SJCRH30 (cell line): ENCODE results near the gene DNAJC4. TPM values are rescaled to one million over a fixed set of nuclear protein-coding genes. Genes with fewer than 3 reads are reported as not detected.
A peak's percentile ranks its signal among the peaks of the same experiment; 100 is the strongest.

ENCODE experiments used
- DNase-seq, 2 experiments: peaks; one replicate each; pipeline ENCODE4 v3.0.0-alpha.2; 2015 to 2020
- H3K27ac ChIP-seq: fragments of 250-450 bp; sonication (Bioruptor Pico); 2 replicates; pipeline ENCODE4 v1.5.1; 2020; ENCODE audit warnings: mild to moderate bottlenecking, moderate library complexity
- H3K27me3 ChIP-seq: fragments of 250-450 bp; sonication (Bioruptor Pico); 2 replicates; pipeline ENCODE4 v1.5.1; 2020; ENCODE audit warnings: mild to moderate bottlenecking, moderate library complexity
- H3K36me3 ChIP-seq: fragments of 250-450 bp; sonication (Bioruptor Pico); 2 replicates; pipeline ENCODE4 v1.5.1; 2020; ENCODE audit warnings: mild to moderate bottlenecking, moderate library complexity
- H3K4me1 ChIP-seq: fragments of 250-450 bp; sonication (Bioruptor Pico); 2 replicates; pipeline ENCODE4 v1.5.1; 2020; ENCODE audit warnings: mild to moderate bottlenecking, moderate library complexity
- H3K4me3 ChIP-seq: fragments of 250-450 bp; sonication (Bioruptor Pico); 2 replicates; pipeline ENCODE4 v1.5.1; 2020; ENCODE audit warnings: mild to moderate bottlenecking, moderate library complexity
- H3K9me3 ChIP-seq: fragments of 250-450 bp; sonication (Bioruptor Pico); replicated peaks from 2 replicates; pipeline ENCODE4 v1.5.1; 2020; ENCODE audit warnings: mild to moderate bottlenecking, moderate library complexity
- total RNA-seq: library from RNA; depleted of rRNA; stranded (reverse); fragments of >200 nt; shearing (Covaris generic); gene quantifications from 2 replicates; pipeline ENCODE4 v1.2.3, GENCODE V29; 2014

The DNAJC4 gene
- total RNA-seq, 1 experiment from 2014 or later, result 5.3 TPM

GRCh38 chr11:64204080-64204440, 26.3 kb upstream of the DNAJC4 start:
- Histone ChIP-seq H3K9me3 (no peaks in the 10 kb centered on the region), H3K36me3 (peaks cover 62% of the 10 kb centered on the region), H3K4me3 (no peak overlapping the region), H3K27me3 (no peaks in the 10 kb centered on the region), H3K4me1 (peaks cover 47% of the 10 kb centered on the region), H3K27ac (no peak overlapping the region)
- DNase-seq, result no peak

GRCh38 chr11:64204464-64204989, 25.8 kb upstream of the DNAJC4 start:
- Histone ChIP-seq H3K27ac (0 out of 2 replicates have a peak overlapping the region, but pooled peaks have one; percentile 17), H3K27me3 (no peaks in the 10 kb centered on the region), H3K36me3 (peaks cover 62% of the 10 kb centered on the region), H3K4me3 (no peak overlapping the region), H3K9me3 (no peaks in the 10 kb centered on the region), H3K4me1 (peaks cover 47% of the 10 kb centered on the region)
- DNase-seq, result peak; percentile 94 to 98

GRCh38 chr11:64206457-64207255, 23.7 kb upstream of the DNAJC4 start, which contains the start of gene FERMT3:
TSS of gene FERMT3 (plus strand) at chr11:64206721. CDS start at chr11:64207365, 644 bp downstream.
- H3K36me3 ChIP-seq, result peaks cover 43% of the 10 kb centered on the region
- DNase-seq, result peak in 1 of 2 experiments; percentile 20
- H3K27me3 ChIP-seq, result no peaks in the 10 kb centered on the region
- no peaks in the 10 kb centered on the region for H3K9me3 ChIP-seq
- H3K4me3 ChIP-seq, result peak within 1 kb of the TSS; percentile 33
- H3K4me1 ChIP-seq, result peaks cover 47% of the 10 kb centered on the region
- H3K27ac ChIP-seq, result peak within 1 kb of the TSS; percentile 94

- peak overlapping the region; percentile 94 for H3K27ac ChIP-seq
- DNase-seq, result peak; percentile 92 to 94
- peak overlapping the region; percentile 33 for H3K4me3 ChIP-seq
- H3K36me3 ChIP-seq, result peaks cover 36% of the 10 kb centered on the region
- no peaks in the 10 kb centered on the region for H3K27me3 ChIP-seq
- H3K9me3 ChIP-seq, result no peaks in the 10 kb centered on the region
- peaks cover 47% of the 10 kb centered on the region for H3K4me1 ChIP-seq
Observed at GRCh38 chr11:64207256-64208085, 22.9 kb upstream of the DNAJC4 start.

- no peaks in the 10 kb centered on the region for H3K27me3 ChIP-seq
- H3K4me1 ChIP-seq, result peaks cover 47% of the 10 kb centered on the region
- H3K27ac ChIP-seq, result peak overlapping the region; percentile 94
- H3K36me3 ChIP-seq, result peaks cover 28% of the 10 kb centered on the region
- no peak for DNase-seq
- H3K9me3 ChIP-seq, result no peaks in the 10 kb centered on the region
- H3K4me3 ChIP-seq, result no peak overlapping the region
Observed at GRCh38 chr11:64208086-64208795, 22.1 kb upstream of the DNAJC4 start.

- Histone ChIP-seq H3K4me3 (no peak overlapping the region), H3K4me1 (peaks cover 44% of the 10 kb centered on the region), H3K9me3 (no peaks in the 10 kb centered on the region)
Observed at GRCh38 chr11:64208796-64209562, 21.4 kb upstream of the DNAJC4 start.

GRCh38 chr11:64209563-64209843, 20.8 kb upstream of the DNAJC4 start:
- no peak overlapping the region for H3K27ac ChIP-seq
- DNase-seq, result no peak
- H3K27me3 ChIP-seq, result no peaks in the 10 kb centered on the region
- peaks cover 40% of the 10 kb centered on the region for H3K4me1 ChIP-seq
- H3K9me3 ChIP-seq, result no peaks in the 10 kb centered on the region
- no peak overlapping the region for H3K4me3 ChIP-seq
- H3K36me3 ChIP-seq, result peaks cover 19% of the 10 kb centered on the region

More at GRCh38 chr11:64208796-64209562, 21.4 kb upstream of the DNAJC4 start:
- Histone ChIP-seq H3K27me3 (no peaks in the 10 kb centered on the region), H3K36me3 (peaks cover 21% of the 10 kb centered on the region), H3K27ac (peak overlapping the region; percentile 94)
- no peak for DNase-seq

- Histone ChIP-seq H3K36me3 (peaks cover 13% of the 10 kb centered on the region), H3K27ac (no peak overlapping the region), H3K27me3 (no peaks in the 10 kb centered on the region), H3K9me3 (no peaks in the 10 kb centered on the region), H3K4me1 (peaks cover 31% of the 10 kb centered on the region), H3K4me3 (no peak overlapping the region)
- no peak for DNase-seq
Observed at GRCh38 chr11:64210301-64211020, 19.9 kb upstream of the DNAJC4 start.

- H3K27me3 ChIP-seq, result no peaks in the 10 kb centered on the region
- peaks cover 4% of the 10 kb centered on the region for H3K36me3 ChIP-seq
- DNase-seq, result no peak
- H3K4me1 ChIP-seq, result peaks cover 22% of the 10 kb centered on the region
- H3K4me3 ChIP-seq, result no peak overlapping the region
- H3K9me3 ChIP-seq, result no peaks in the 10 kb centered on the region
- H3K27ac ChIP-seq, result no peak overlapping the region
Observed at GRCh38 chr11:64211181-64211872, 19.0 kb upstream of the DNAJC4 start.

- no peaks in the 10 kb centered on the region for H3K27me3 ChIP-seq
- H3K36me3 ChIP-seq, result 0 out of 2 replicates have a peak, but pooled peaks cover 2% of the 10 kb centered on the region
- H3K4me3 ChIP-seq, result no peak overlapping the region
- H3K9me3 ChIP-seq, result no peaks in the 10 kb centered on the region
- no peaks in the 10 kb centered on the region for H3K4me1 ChIP-seq
- DNase-seq, result no peak
- H3K27ac ChIP-seq, result no peak overlapping the region
Observed at GRCh38 chr11:64216879-64217278, 13.5 kb upstream of the DNAJC4 start.

- no peak for DNase-seq
- Histone ChIP-seq H3K4me3 (no peak overlapping the region), H3K27me3 (no peaks in the 10 kb centered on the region), H3K36me3 (peaks cover 2% of the 10 kb centered on the region; the same call in 1 of the 2 replicates), H3K4me1 (0 out of 2 replicates have a peak, but pooled peaks cover 2% of the 10 kb centered on the region), H3K9me3 (no peaks in the 10 kb centered on the region), H3K27ac (no peak overlapping the region)
Observed at GRCh38 chr11:64218628-64219353, 11.6 kb upstream of the DNAJC4 start.

- Histone ChIP-seq H3K4me1 (peaks cover 2% of the 10 kb centered on the region; the same call in 1 of the 2 replicates), H3K27me3 (no peaks in the 10 kb centered on the region), H3K27ac (no peak overlapping the region), H3K36me3 (peaks cover 2% of the 10 kb centered on the region; the same call in 1 of the 2 replicates), H3K4me3 (no peak overlapping the region), H3K9me3 (no peaks in the 10 kb centered on the region)
- DNase-seq, result no peak
Observed at GRCh38 chr11:64219354-64219684, 11.0 kb upstream of the DNAJC4 start.
